Measurements from ENCODE around the gene CGB3. TPM values are rescaled to one million over a fixed set of nuclear protein-coding genes. Genes with fewer than 3 reads are reported as not detected.
"Not testable (repeated sequence)": the region's sequence is repeated elsewhere in the genome, so short reads cannot be mapped to it uniquely, and the experiment has no call there.

Gene CGB3
- polyA plus RNA-seq (2013, experiment 1 of 2), result not detected
- not detected for polyA plus RNA-seq (2013, experiment 2 of 2)

DNA sequence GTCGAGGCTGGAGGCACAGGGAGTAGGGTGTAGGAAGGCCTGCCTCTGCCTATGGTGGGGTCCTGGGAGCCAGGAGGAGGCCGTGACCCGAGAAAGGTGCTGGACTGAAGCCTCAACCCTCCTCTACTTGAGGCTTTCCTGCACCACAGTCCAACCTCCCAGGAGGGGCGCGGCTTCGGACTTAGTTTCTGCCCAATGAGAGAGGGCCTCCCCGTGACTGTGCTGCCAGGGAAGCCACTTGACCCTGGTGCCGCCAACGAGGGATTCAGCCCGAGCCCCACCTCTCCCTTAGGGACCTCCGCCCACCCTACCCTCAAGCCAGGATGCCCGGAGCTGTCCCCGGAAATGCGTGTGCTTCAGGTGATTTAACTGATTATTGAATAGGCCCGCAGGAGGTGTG, at the start of gene CGB3:
CGB3 (minus strand) TSS at position 101 of the 400 bp plus-strand sequence. CDS start 362 bp downstream, outside the sequence.
- not testable (repeated sequence) for H3K4me3 ChIP-seq (ENCODE audit: low read length); H3K9ac ChIP-seq (ENCODE audit: low read depth, low read length); H3K9me3 ChIP-seq (ENCODE audit: insufficient read depth, low read depth, low read length); H3K4me1 ChIP-seq (ENCODE audit: insufficient read depth, low read length); H3K27me3 ChIP-seq (ENCODE audit: insufficient read depth, low read length); H3K36me3 ChIP-seq (ENCODE audit: insufficient read depth, low read length); H3K27ac ChIP-seq (ENCODE audit: low read depth, low read length)
- WGBS, result 67% methylated on average over 13 of the region's 15 CpGs

DNA sequence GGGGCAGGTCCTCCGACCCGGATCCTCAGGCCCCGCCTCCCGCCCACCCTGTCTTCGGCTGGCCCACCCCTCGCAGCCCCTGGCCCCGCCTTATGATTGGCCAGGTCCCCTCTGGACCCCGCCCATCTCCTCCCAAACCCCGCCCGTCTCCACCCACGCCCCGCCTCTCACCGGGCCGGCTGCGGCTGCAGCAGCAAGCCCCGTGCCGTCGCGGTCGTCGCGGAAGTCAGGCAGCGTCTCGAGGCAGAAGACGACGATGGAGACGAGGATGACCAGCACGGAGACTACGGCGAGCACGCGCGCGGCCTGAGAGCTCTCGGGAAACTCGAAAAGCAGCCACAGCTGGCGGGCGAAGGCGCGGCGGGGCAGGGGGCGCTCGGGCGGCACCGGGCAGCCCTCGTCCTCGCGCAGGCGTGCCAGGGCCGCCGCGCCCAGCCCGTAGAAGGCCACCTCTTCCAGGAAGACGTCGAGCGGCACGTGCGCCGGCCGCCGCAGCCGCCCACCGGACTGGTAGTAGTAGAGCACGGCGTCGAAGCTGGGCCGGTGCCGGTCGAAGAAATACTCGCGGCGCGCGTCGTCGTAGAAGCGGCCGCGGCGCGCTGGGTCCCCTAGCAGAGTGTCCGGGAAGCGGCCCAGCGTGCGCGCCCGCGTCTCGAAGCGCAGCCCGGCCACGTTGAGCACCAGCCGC, 47.9 kb upstream of the CGB3 start:
- H3K27me3 ChIP-seq (ENCODE audit: insufficient read depth, low read length), result peaks cover 70% of the 10 kb centered on the region
- WGBS, result 16% methylated on average over 93 of the region's 93 CpGs
- H3K36me3 ChIP-seq (ENCODE audit: insufficient read depth, low read length), result no peaks in the 10 kb centered on the region

DNA sequence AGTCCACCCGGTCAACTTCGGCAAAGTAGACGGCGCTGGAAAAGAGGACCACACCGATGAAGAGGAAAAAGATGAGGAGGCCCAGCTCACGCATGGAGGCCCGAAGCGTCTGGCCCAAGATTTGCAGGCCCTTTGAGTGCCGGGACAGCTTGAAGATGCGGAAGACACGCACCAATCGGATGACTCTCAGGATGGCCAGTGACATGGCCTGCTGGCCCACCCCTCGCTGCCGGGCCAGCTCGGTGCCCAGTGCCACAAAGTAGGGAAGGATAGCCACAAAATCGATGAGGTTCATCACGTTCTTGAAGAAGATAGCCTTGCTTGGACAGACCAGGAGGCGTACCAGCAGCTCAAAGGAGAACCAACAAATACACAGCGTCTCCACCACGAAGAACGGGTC, 46.3 kb upstream of the CGB3 start:
- 92% methylated on average over 21 of the region's 21 CpGs for WGBS
- H3K9me3 ChIP-seq (ENCODE audit: insufficient read depth, low read depth, low read length), result no peaks in the 10 kb centered on the region
- H3K27ac ChIP-seq (ENCODE audit: low read depth, low read length), result no peak overlapping the region
- no peaks in the 10 kb centered on the region for H3K36me3 ChIP-seq (ENCODE audit: insufficient read depth, low read length)
- H3K4me1 ChIP-seq (ENCODE audit: insufficient read depth, low read length), result peaks cover 10% of the 10 kb centered on the region; the same call in 1 of the 2 replicates
- no peak overlapping the region for H3K9ac ChIP-seq (ENCODE audit: low read depth, low read length)
- no peak overlapping the region for H3K4me3 ChIP-seq (ENCODE audit: low read length)
- peaks cover 86% of the 10 kb centered on the region for H3K27me3 ChIP-seq (ENCODE audit: insufficient read depth, low read length)

More for the DNA sequence above, 47.9 kb upstream of the CGB3 start:
- Histone ChIP-seq H3K4me3 (ENCODE audit: low read length) (peak overlapping the region; percentile 33; the same call in 1 of the 2 replicates), H3K4me1 (ENCODE audit: insufficient read depth, low read length) (no peaks in the 10 kb centered on the region), H3K9ac (ENCODE audit: low read depth, low read length) (no peak overlapping the region), H3K9me3 (ENCODE audit: insufficient read depth, low read depth, low read length) (no peaks in the 10 kb centered on the region), H3K27ac (ENCODE audit: low read depth, low read length) (no peak overlapping the region)

DNA sequence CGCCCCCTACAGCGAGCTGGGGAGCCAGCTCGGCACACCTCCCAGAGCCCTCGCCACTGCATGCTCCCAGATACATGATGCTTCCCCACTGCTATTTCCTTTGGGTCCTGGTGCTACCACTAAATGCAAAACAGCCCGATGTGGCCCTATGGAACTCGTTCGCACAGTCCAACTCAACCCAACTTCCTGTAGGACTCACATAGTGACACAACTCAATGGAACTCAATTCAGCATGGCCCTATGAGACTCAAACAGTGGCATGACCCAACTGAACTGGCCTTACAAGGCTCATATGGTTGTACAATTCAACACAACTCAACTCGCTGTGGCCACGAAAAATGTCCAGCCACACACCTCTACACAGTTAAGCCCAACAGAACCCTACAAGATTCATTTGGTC, 44.9 kb upstream of the CGB3 start:
- H3K27me3 ChIP-seq (ENCODE audit: insufficient read depth, low read length), result peaks cover 83% of the 10 kb centered on the region
- H3K27ac ChIP-seq (ENCODE audit: low read depth, low read length), result no peak overlapping the region
- 90% methylated on average over 9 of the region's 9 CpGs for WGBS

DNA sequence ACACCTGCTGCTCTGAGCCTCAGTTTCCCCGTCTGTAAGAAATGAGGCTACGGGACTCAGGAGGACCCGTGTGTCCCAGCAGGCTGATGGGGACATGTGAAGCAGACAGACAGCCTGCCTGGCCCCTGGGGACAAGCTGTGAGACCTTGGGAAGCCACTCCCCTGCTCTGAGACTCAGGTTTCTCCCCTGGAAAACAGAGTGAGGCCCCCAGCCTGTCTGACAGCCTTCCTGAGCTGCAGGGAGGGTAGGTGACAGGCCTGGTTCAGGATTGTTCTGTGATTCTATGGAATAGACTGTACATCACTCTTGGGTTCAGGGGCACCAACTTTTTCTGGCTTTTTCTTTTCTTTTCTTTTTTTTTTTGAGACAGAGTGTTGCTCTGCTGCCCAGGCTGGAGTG, 43.4 kb upstream of the CGB3 start:
- H3K4me1 ChIP-seq (ENCODE audit: insufficient read depth, low read length), result peaks cover 20% of the 10 kb centered on the region
- H3K4me3 ChIP-seq (ENCODE audit: low read length), result no peak overlapping the region
- H3K9ac ChIP-seq (ENCODE audit: low read depth, low read length), result no peak overlapping the region
- WGBS, result 81% methylated on average over 3 of the region's 3 CpGs
- peaks cover 68% of the 10 kb centered on the region for H3K27me3 ChIP-seq (ENCODE audit: insufficient read depth, low read length)
- H3K36me3 ChIP-seq (ENCODE audit: insufficient read depth, low read length), result no peaks in the 10 kb centered on the region
- no peaks in the 10 kb centered on the region for H3K9me3 ChIP-seq (ENCODE audit: insufficient read depth, low read depth, low read length)
- H3K27ac ChIP-seq (ENCODE audit: low read depth, low read length), result no peak overlapping the region

More for the DNA sequence above, 44.9 kb upstream of the CGB3 start:
- H3K4me1 ChIP-seq (ENCODE audit: insufficient read depth, low read length), result peaks cover 16% of the 10 kb centered on the region
- no peaks in the 10 kb centered on the region for H3K9me3 ChIP-seq (ENCODE audit: insufficient read depth, low read depth, low read length)
- no peak overlapping the region for H3K4me3 ChIP-seq (ENCODE audit: low read length)
- H3K36me3 ChIP-seq (ENCODE audit: insufficient read depth, low read length), result no peaks in the 10 kb centered on the region
- H3K9ac ChIP-seq (ENCODE audit: low read depth, low read length), result no peak overlapping the region

DNA sequence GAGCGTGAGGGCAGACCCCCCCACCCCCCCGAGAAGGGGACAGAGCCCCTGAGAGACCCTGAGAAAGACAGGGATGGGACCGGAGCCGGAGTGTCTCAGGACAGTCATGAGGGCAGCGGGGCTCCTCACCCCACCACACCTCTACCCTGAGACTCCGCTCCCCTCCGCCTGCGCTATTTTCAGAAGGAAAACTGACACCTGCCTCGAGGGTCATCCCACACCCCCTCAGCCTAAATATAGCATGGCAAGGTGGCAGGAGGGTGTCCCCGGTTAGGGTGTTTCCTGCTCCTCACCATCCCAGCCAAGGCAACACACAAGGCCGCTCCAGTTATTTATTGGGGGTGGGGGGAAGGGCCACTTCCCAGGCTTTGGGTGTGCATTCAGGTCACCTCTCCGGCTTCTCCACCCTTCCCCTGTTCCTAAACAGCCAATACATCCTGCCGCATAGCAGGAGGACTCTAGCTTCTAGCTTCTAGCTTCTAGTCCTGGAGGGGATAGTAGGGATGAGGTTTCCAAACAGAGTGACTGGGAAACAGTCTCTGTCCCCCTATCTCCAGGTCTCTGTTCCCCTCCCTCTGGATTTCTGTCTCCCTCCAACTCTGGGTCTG, 41.9 kb upstream of the CGB3 start:
- 63% methylated on average over 10 of the region's 13 CpGs for WGBS
- no peaks in the 10 kb centered on the region for H3K36me3 ChIP-seq (ENCODE audit: insufficient read depth, low read length)
- no peak overlapping the region for H3K9ac ChIP-seq (ENCODE audit: low read depth, low read length)
- 0 out of 2 replicates have a peak overlapping the region, but pooled peaks have one; percentile 17 for H3K4me3 ChIP-seq (ENCODE audit: low read length)
- H3K4me1 ChIP-seq (ENCODE audit: insufficient read depth, low read length), result peaks cover 20% of the 10 kb centered on the region
- no peaks in the 10 kb centered on the region for H3K9me3 ChIP-seq (ENCODE audit: insufficient read depth, low read depth, low read length)
- no peak overlapping the region for H3K27ac ChIP-seq (ENCODE audit: low read depth, low read length)
- H3K27me3 ChIP-seq (ENCODE audit: insufficient read depth, low read length), result peaks cover 53% of the 10 kb centered on the region

DNA sequence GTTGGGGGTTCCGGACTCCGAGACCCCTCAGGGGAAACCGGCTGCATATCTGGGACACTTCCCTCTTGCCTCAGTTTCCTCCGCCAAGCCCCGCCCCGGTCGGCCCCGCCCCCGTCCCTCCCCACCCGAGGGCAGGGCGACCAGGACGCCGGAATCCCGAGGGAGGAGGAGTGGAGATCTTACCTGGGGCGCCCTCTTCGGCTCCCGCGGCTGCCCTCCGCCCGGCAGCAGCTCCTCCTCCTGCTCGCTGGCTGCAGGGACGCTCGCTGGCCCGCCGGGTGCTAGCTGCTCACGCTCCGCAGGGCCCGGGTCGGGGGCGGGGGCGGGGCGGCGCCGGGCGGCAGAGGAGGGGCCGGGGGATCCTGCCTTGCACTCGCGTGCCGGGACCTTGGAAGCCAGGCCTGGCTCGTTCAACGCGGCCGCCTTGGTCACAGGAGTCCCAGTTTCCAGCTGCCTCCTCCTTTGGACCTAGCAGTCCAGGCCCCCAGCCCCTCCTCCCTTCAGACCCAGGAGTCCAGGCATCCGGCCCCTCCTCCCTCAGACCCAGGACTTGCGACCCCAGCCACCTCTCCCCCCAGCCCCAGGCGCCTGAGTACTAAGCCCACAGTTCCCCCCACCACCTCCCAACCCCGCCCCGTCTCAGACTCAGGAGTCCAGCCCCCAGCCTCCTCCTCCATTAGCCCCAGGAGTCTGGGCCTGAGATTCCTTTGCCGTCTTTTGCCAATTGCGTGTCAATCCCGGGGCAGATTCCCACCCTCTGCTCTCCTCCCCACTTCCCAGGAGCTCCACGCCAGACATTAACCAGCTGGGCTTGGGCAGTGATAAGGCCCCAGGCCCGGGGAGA, 40.9 kb upstream of the CGB3 start, which contains the start of gene NTF4:
NTF4 (minus strand) TSS at position 51 of the 844 bp plus-strand sequence. CDS start 2,821 bp downstream, outside the sequence.
- H3K27me3 ChIP-seq (ENCODE audit: insufficient read depth, low read length), result peaks cover 45% of the 10 kb centered on the region
- peak within 1 kb of the TSS; percentile 49 for H3K4me3 ChIP-seq (ENCODE audit: low read length)
- H3K4me1 ChIP-seq (ENCODE audit: insufficient read depth, low read length), result peaks cover 20% of the 10 kb centered on the region
- no peaks in the 10 kb centered on the region for H3K9me3 ChIP-seq (ENCODE audit: insufficient read depth, low read depth, low read length)
- WGBS, result 2% methylated on average over 47 of the region's 53 CpGs
- no peaks in the 10 kb centered on the region for H3K36me3 ChIP-seq (ENCODE audit: insufficient read depth, low read length)
- H3K27ac ChIP-seq (ENCODE audit: low read depth, low read length), result no peak within 1 kb of the TSS; the same call in 1 of the 2 replicates
- no peak within 1 kb of the TSS for H3K9ac ChIP-seq (ENCODE audit: low read depth, low read length)

DNA sequence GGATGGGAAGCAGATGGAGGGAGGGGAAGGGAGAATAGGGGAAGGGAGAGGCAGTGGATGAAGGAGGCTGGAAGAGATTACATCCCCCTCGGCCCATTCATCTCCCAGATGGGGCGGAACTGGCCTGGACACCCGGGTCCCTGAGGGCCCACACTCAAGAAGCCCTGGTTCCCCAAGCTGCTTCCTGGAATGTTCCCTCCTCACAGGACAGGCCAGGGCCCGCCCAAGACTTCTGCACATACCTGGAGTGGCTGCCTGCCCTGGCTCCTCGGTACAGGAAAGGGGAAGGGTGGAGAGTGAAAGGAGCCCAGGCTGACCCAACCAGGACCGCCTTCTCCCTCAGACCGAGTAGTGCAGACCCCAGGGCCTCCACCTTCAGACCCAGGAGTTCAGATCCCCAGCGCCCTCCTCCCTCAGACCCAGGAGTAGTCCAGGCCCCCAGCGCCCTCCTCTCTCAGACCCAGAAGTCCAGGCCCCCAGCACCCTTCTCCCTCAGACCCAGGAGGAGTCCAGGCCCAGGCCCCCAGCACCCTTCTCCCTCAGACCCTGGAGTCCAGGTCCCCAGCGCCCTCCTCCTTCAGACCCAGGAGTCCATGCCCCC, 40.0 kb upstream of the CGB3 start:
- no peaks in the 10 kb centered on the region for H3K36me3 ChIP-seq (ENCODE audit: insufficient read depth, low read length)
- H3K4me3 ChIP-seq (ENCODE audit: low read length), result peak overlapping the region; percentile 49
- peaks cover 20% of the 10 kb centered on the region for H3K4me1 ChIP-seq (ENCODE audit: insufficient read depth, low read length)
- H3K27me3 ChIP-seq (ENCODE audit: insufficient read depth, low read length), result peaks cover 43% of the 10 kb centered on the region
- H3K27ac ChIP-seq (ENCODE audit: low read depth, low read length), result no peak overlapping the region
- H3K9ac ChIP-seq (ENCODE audit: low read depth, low read length), result no peak overlapping the region
- 58% methylated on average over 10 of the region's 10 CpGs for WGBS
- H3K9me3 ChIP-seq (ENCODE audit: insufficient read depth, low read depth, low read length), result no peaks in the 10 kb centered on the region

DNA sequence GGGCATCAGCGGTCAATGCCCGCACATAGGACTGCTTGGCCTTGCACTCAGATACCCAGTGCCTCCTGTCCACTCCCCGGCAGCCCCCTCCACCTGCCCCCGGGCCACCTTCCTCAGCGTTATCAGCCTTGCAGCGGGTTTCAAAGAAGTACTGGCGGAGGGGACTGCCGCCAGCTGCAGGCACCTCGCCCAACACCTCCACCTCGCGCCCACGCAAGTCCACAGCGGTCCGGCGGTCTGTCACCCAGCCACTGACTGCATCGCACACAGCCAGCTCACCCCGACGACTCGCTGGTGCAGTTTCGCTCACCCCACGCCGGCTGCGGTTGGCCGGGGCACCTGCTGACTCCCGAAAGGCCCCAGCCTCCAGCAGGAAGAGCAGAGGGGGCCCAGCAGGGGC, 37.3 kb upstream of the CGB3 start:
- Histone ChIP-seq H3K4me3 (ENCODE audit: low read length) (no peak overlapping the region), H3K9me3 (ENCODE audit: insufficient read depth, low read depth, low read length) (no peaks in the 10 kb centered on the region), H3K9ac (ENCODE audit: low read depth, low read length) (no peak overlapping the region), H3K27ac (ENCODE audit: low read depth, low read length) (no peak overlapping the region), H3K4me1 (ENCODE audit: insufficient read depth, low read length) (peaks cover 23% of the 10 kb centered on the region), H3K27me3 (ENCODE audit: insufficient read depth, low read length) (peaks cover 49% of the 10 kb centered on the region), H3K36me3 (ENCODE audit: insufficient read depth, low read length) (no peaks in the 10 kb centered on the region)
- 84% methylated on average over 25 of the region's 25 CpGs for WGBS

DNA sequence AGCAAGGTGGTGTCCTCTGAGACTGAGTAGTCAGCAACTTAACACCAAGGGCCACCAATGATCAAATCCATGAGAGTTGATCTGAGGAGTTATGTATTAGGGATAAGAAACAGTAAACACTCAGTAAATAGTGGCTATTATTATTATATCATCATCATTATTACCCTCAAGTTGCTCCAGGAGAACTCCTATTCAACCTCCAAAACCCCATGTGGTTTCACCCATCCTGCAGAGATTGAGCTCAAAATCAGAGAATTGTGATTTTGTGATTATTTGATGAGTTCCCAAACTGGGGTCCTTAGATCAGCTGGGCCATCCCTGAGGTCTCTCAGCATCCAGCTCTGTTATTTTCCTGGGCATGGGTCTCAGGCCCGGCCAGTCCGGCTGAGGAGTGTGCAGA, 36.9 kb upstream of the CGB3 start:
- Histone ChIP-seq H3K27ac (ENCODE audit: low read depth, low read length) (no peak overlapping the region), H3K9ac (ENCODE audit: low read depth, low read length) (no peak overlapping the region), H3K4me1 (ENCODE audit: insufficient read depth, low read length) (peaks cover 19% of the 10 kb centered on the region), H3K4me3 (ENCODE audit: low read length) (no peak overlapping the region), H3K27me3 (ENCODE audit: insufficient read depth, low read length) (peaks cover 49% of the 10 kb centered on the region), H3K9me3 (ENCODE audit: insufficient read depth, low read depth, low read length) (no peaks in the 10 kb centered on the region), H3K36me3 (ENCODE audit: insufficient read depth, low read length) (no peaks in the 10 kb centered on the region)
- WGBS, result 96% methylated on average over 2 of the region's 2 CpGs

All from HUES64 (cell line).